Measurements from ENCODE around the gene FREM2.

The FREM2 gene

DNA sequence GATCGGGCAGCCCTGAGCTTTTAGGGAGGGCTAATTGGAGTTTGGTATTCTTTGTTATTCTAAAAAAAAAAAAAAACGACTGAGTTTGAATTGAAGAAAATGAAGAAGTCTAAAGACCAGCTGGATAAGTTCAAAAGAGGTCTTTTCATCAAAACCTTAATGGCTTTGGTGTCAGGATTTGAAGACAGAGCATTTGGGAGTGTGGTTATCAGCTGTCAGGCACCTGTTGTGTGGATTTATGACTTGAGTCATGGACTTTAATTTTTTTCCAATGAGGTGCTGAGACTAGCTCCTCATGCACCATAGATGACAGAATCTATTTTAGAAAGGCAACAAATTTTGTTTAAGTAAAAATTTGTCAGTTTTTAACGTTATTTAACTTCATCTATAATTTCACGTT, 72.5 kb downstream of the FREM2 start:
- ChIA-PET CTCF (interaction anchor here (1.0 to 2.1 kb wide), 2 partner anchors 16 to 86 kb away, joined by 3 to 5 read pairs; no protein-coding TSS in a partner anchor), POLR2A (no interaction called here)
- TF ChIP-seq CTCF (IDR thresholded peaks at IDR 0.05; ENCODE audit: control extremely low read depth, extremely low read depth, low read depth, missing control alignments): no peak
- no peak for DNase-seq (ENCODE audit: extremely low spot score)

GRCh38 chr13:38763446-38764381, 76.8 kb downstream of the FREM2 start:
- TF ChIP-seq CTCF (IDR thresholded peaks at IDR 0.05; ENCODE audit: control extremely low read depth, extremely low read depth, low read depth, missing control alignments): peak; percentile 32
- DNase-seq (ENCODE audit: extremely low spot score): peak; percentile 13
- CTCF ChIA-PET: interaction anchor here (1.1 kb wide), 2 partner anchors 10 to 16 kb away, joined by 3 read pairs; no protein-coding TSS in a partner anchor
- POLR2A ChIA-PET: no interaction called here

GRCh38 chr13:38766799-38767198, 79.9 kb downstream of the FREM2 start:
- DNase-seq (ENCODE audit: extremely low spot score): no peak
- POLR2A ChIA-PET: no interaction called here
- CTCF ChIA-PET: no interaction called here
- TF ChIP-seq CTCF (IDR thresholded peaks at IDR 0.05; ENCODE audit: control extremely low read depth, extremely low read depth, low read depth, missing control alignments): no peak

- CTCF ChIA-PET: no interaction called here
- no peak for TF ChIP-seq CTCF (IDR thresholded peaks at IDR 0.05; ENCODE audit: control extremely low read depth, extremely low read depth, low read depth, missing control alignments)
- POLR2A ChIA-PET: no interaction called here
- no peak for DNase-seq (ENCODE audit: extremely low spot score)
Observed at GRCh38 chr13:38767506-38768265, 80.8 kb downstream of the FREM2 start.

DNA sequence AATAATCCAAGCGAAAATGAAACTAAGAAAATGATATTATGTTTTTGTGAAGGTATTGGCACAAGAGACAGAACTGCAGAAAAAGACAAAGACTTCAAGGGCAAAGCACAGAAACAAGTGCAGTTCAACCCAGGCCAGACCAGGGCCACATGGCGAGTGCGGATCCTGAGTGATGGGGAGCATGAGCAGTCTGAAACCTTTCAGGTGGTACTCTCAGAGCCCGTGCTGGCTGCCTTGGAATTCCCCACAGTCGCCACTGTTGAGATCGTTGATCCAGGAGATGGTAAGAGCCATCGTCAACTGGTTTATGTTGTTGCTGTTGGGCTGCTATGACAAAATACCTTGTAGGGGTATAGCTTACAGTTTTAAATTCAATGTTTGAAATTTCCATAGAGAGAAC, 82.6 kb downstream of the FREM2 start:
- CTCF ChIA-PET: no interaction called here
- POLR2A ChIA-PET: no interaction called here
- no peak for DNase-seq (ENCODE audit: extremely low spot score)
- TF ChIP-seq CTCF (IDR thresholded peaks at IDR 0.05; ENCODE audit: control extremely low read depth, extremely low read depth, low read depth, missing control alignments): no peak

- no peak for TF ChIP-seq CTCF (IDR thresholded peaks at IDR 0.05; ENCODE audit: control extremely low read depth, extremely low read depth, low read depth, missing control alignments)
- ChIA-PET POLR2A (no interaction called here), CTCF (no interaction called here)
- no peak for DNase-seq (ENCODE audit: extremely low spot score)
Observed at GRCh38 chr13:38775085-38775484, 88.2 kb downstream of the FREM2 start.
